Fibroblast of lung (primary cell): ENCODE data around the gene GOLGA1.

Experiments
- EZH2 ChIP-seq: IDR thresholded peaks from 2 replicates; pipeline ENCODE4 v1.5.1; 2012; ENCODE audit warnings: low read length, control low read depth, mild to moderate bottlenecking; ENCODE audit errors: missing control alignments
- TF ChIP-seq, protein P1 (sequence below), 2 donors: IDR thresholded peaks in 1 of 2; conservative IDR thresholded peaks in 1 of 2; 1 replicate in 1 of 2; 2 replicates in 1 of 2; pipeline ENCODE4 v1.5.1; 2011 to 2012; ENCODE audit warnings: low read length in 2 of 2, control low read depth in 1 of 2, inconsistent platforms in 1 of 2, low read depth in 1 of 2, mild to moderate bottlenecking in 1 of 2

DNA sequence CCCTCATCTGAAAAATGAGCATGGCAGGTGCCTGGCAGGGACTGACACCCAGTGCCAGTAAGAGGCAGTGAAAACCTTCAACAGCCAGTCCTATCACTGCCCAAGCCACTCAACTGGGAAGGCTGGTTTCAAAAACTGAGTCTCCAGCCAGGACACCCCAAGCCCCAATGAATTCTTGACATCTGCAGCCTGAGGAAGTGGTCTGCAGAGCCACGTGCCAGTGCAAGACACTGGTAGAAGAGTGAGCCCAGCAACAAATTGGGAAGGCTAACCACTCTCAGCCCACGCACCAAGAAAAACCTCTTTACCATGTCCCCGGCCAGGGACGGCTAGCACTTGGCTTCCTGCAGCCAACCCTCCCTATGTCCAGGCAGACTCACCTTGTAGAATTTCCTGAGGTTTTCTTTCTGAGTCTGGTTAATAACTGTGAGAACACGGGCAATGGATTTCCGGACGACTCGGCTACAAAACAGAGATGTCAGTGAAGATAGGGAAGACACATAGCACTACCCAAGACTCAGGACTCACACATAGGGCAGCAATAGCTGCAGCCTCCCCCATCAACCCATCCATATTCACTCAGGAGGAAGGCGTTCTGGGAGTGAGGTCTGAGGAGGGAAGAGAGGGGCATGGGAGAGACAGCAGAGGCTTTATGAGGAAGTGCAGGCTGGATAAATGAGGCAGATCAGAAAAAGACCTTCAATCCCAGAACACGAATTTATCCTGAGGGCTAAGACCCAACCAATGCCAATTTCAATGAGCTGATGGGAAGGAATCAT, 80.9 kb downstream of the GOLGA1 start:
- TF ChIP-seq, protein P1, sequence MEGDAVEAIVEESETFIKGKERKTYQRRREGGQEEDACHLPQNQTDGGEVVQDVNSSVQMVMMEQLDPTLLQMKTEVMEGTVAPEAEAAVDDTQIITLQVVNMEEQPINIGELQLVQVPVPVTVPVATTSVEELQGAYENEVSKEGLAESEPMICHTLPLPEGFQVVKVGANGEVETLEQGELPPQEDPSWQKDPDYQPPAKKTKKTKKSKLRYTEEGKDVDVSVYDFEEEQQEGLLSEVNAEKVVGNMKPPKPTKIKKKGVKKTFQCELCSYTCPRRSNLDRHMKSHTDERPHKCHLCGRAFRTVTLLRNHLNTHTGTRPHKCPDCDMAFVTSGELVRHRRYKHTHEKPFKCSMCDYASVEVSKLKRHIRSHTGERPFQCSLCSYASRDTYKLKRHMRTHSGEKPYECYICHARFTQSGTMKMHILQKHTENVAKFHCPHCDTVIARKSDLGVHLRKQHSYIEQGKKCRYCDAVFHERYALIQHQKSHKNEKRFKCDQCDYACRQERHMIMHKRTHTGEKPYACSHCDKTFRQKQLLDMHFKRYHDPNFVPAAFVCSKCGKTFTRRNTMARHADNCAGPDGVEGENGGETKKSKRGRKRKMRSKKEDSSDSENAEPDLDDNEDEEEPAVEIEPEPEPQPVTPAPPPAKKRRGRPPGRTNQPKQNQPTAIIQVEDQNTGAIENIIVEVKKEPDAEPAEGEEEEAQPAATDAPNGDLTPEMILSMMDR (conservative IDR thresholded peaks at IDR 0.05 in 1 of 2, IDR thresholded peaks at IDR 0.05 in 1 of 2; ENCODE audit: low read depth in 1 of 2, low read length in 2 of 2), result no peak
- TF ChIP-seq EZH2, result no peak
